GM12892 (cell line): Measurements from ENCODE around the gene BRD8.

Experiments used
- POLR2A ChIP-seq: IDR thresholded peaks from 2 replicates; pipeline ENCODE4 v1.6.1; 2011; ENCODE audit warnings: low read depth, low read length, control low read depth
- TAF1 ChIP-seq: IDR thresholded peaks from 2 replicates; pipeline ENCODE4 v1.6.1; 2011; ENCODE audit warnings: low read depth, mild to moderate bottlenecking, control low read depth, low read length, borderline replicate concordance

- TF ChIP-seq POLR2A, result no peak
- no peak for TF ChIP-seq TAF1
Measured at GRCh38 chr5:138129347-138129746, 49.1 kb downstream of the BRD8 start.
